Skin epidermis (tissue), 12 donors: ENCODE data around the gene SAE1.
"Not testable (repeated sequence)": the region's sequence is repeated elsewhere in the genome, so short reads cannot be mapped to it uniquely, and the experiment has no call there.

Experiments
- H3K27ac ChIP-seq, 21 experiments: fragments of 200-600 bp; sonication (generic) in 11 of 21; one replicate each; pipeline ENCODE4 v1.5.0; 2020; ENCODE audit warnings: mild to moderate bottlenecking in 3 of 21, inconsistent platforms in 2 of 21, moderate library complexity in 2 of 21
- H3K4me3 ChIP-seq, 7 experiments: fragments of 200-600 bp; sonication (generic) in 2 of 7; one replicate each; pipeline ENCODE4 v1.5.0; 2020; ENCODE audit warnings: inconsistent platforms in 2 of 7, mild to moderate bottlenecking in 2 of 7, moderate library complexity in 1 of 7

SAE1 gene

GRCh38 chr19:47122359-47123335 is 8.0 kb upstream of the SAE1 start:
- Histone ChIP-seq H3K4me3 (no peak overlapping the region), H3K27ac (no peak overlapping the region)

- no peak overlapping the region for H3K27ac ChIP-seq
- H3K4me3 ChIP-seq = no peak overlapping the region
These were observed 7.2 kb upstream of the SAE1 start for GRCh38 chr19:47123406-47123805.

GRCh38 chr19:47124937-47125668 is 5.5 kb upstream of the SAE1 start:
- H3K4me3 ChIP-seq = no peak overlapping the region
- no peak overlapping the region for H3K27ac ChIP-seq

GRCh38 chr19:47125669-47125938 is 5.0 kb upstream of the SAE1 start:
- Histone ChIP-seq H3K4me3 (no peak overlapping the region), H3K27ac (no peak overlapping the region)

GRCh38 chr19:47129579-47129978 is 1.1 kb upstream of the SAE1 start:
- H3K4me3 ChIP-seq = no peak overlapping the region

GRCh38 chr19:47130120-47130588 is 481 bp upstream of the SAE1 start:
- peak overlapping the region in 9 of 21 experiments; percentile 90 to 95 (median 92) for H3K27ac ChIP-seq

More at GRCh38 chr19:47129579-47129978, 1.1 kb upstream of the SAE1 start:
- no peak overlapping the region for H3K27ac ChIP-seq

GRCh38 chr19:47132194-47132852 is 1.7 kb downstream of the SAE1 start:
- H3K27ac ChIP-seq = peak overlapping the region in 3 of 21 experiments; percentile 92 to 94 (median 93)
- H3K4me3 ChIP-seq = peak overlapping the region in 2 of 7 experiments; percentile 47 to 79

More at GRCh38 chr19:47130120-47130588, 481 bp upstream of the SAE1 start:
- peak overlapping the region in 6 of 7 experiments; percentile 79 to 98 (median 85) for H3K4me3 ChIP-seq

GRCh38 chr19:47133021-47133471 is 2.4 kb downstream of the SAE1 start:
- no peak overlapping the region for H3K27ac ChIP-seq
- no peak overlapping the region for H3K4me3 ChIP-seq

GRCh38 chr19:47134545-47134944 is 3.9 kb downstream of the SAE1 start:
- Histone ChIP-seq H3K4me3 (no peak overlapping the region), H3K27ac (no peak overlapping the region)

- H3K4me3 ChIP-seq = no peak overlapping the region
- no peak overlapping the region for H3K27ac ChIP-seq
These were observed 4.5 kb downstream of the SAE1 start for GRCh38 chr19:47135156-47135555.

GRCh38 chr19:47141252-47141651 is 10.6 kb downstream of the SAE1 start:
- peak overlapping the region in 3 of 21 experiments; percentile 17 to 50 (median 31) for H3K27ac ChIP-seq
- H3K4me3 ChIP-seq = not testable (repeated sequence)

- H3K27ac ChIP-seq = peak overlapping the region in 2 of 21 experiments; percentile 31 to 50
These were observed 11.1 kb downstream of the SAE1 start for GRCh38 chr19:47141695-47142094.

GRCh38 chr19:47142779-47143178 is 12.1 kb downstream of the SAE1 start:
- Histone ChIP-seq H3K4me3 (no peak overlapping the region), H3K27ac (no peak overlapping the region)

More at GRCh38 chr19:47141695-47142094, 11.1 kb downstream of the SAE1 start:
- no peak overlapping the region for H3K4me3 ChIP-seq

GRCh38 chr19:47143322-47144073 is 12.9 kb downstream of the SAE1 start:
- Histone ChIP-seq H3K4me3 (no peak overlapping the region), H3K27ac (peak overlapping the region in 1 of 21 experiments; percentile 24)

- Histone ChIP-seq H3K4me3 (no peak overlapping the region), H3K27ac (no peak overlapping the region)
These were observed 14.0 kb downstream of the SAE1 start for GRCh38 chr19:47144630-47145029.

GRCh38 chr19:47145639-47146486 is 15.2 kb downstream of the SAE1 start:
- Histone ChIP-seq H3K27ac (peak overlapping the region in 3 of 21 experiments; percentile 11 to 14 (median 14)), H3K4me3 (no peak overlapping the region)

GRCh38 chr19:47146920-47147319 is 16.3 kb downstream of the SAE1 start:
- peak overlapping the region in 3 of 21 experiments; percentile 11 to 14 (median 14) for H3K27ac ChIP-seq
- H3K4me3 ChIP-seq = no peak overlapping the region

- Histone ChIP-seq H3K27ac (peak overlapping the region in 17 of 21 experiments; percentile 16 to 81 (median 58)), H3K4me3 (no peak overlapping the region)
These were observed 21.0 kb downstream of the SAE1 start for GRCh38 chr19:47151627-47152026.
